ENCODE data around the gene CRIM1. TPM values are rescaled to one million over a fixed set of nuclear protein-coding genes. Genes with fewer than 3 reads are reported as not detected.

The CRIM1 gene
- total and polyA plus RNA-seq, 5 donors from 2014 or later, result 0.15 to 2.7 (median 0.74) TPM

GRCh38 chr2:36405183-36405582, 49.6 kb downstream of the CRIM1 start:
- no peak overlapping the region for H3K27ac ChIP-seq (ENCODE audit: insufficient read depth, low read length, poor library complexity, severe bottlenecking)
- no peak overlapping the region for H3K27ac Mint-ChIP-seq
- ATAC-seq (ENCODE audit: low read depth in 2 of 2), result no peak

GRCh38 chr2:36406296-36406695, 50.7 kb downstream of the CRIM1 start:
- Histone ChIP-seq H3K4me3 (ENCODE audit: low read depth, low read length) (no peak overlapping the region), H3K36me3 (ENCODE audit: control insufficient read depth, insufficient read depth, low read length) (no peaks in the 10 kb centered on the region), H3K9me3 (ENCODE audit: control insufficient read depth in 2 of 2, low read length in 2 of 2) (no peaks in the 10 kb centered on the region), H3K27ac (ENCODE audit: insufficient read depth, low read length, poor library complexity, severe bottlenecking) (no peak overlapping the region), H3K4me1 (ENCODE audit: control insufficient read depth, insufficient read depth, low read length, poor library complexity, severe bottlenecking) (no peaks in the 10 kb centered on the region), H3K27me3 (ENCODE audit: control insufficient read depth, insufficient read depth, low read length) (no peaks in the 10 kb centered on the region)
- H3K36me3 Mint-ChIP-seq, result no peaks in the 10 kb centered on the region
- no peaks in the 10 kb centered on the region for H3K9me3 Mint-ChIP-seq
- H3K27me3 Mint-ChIP-seq, result no peaks in the 10 kb centered on the region
- no peak overlapping the region for H3K4me3 Mint-ChIP-seq
- H3K4me1 Mint-ChIP-seq, result no peaks in the 10 kb centered on the region
- ATAC-seq (ENCODE audit: low read depth in 2 of 2) (no peak), DNase-seq (no peak)
- H3K27ac Mint-ChIP-seq, result no peak overlapping the region

More at GRCh38 chr2:36405183-36405582, 49.6 kb downstream of the CRIM1 start:
- H3K4me3 ChIP-seq (ENCODE audit: low read depth, low read length), result no peak overlapping the region
- H3K27me3 ChIP-seq (ENCODE audit: control insufficient read depth, insufficient read depth, low read length), result no peaks in the 10 kb centered on the region
- no peak for DNase-seq
- Mint-ChIP-seq H3K27me3 (no peaks in the 10 kb centered on the region), H3K36me3 (no peaks in the 10 kb centered on the region), H3K4me1 (no peaks in the 10 kb centered on the region), H3K4me3 (no peak overlapping the region), H3K9me3 (no peaks in the 10 kb centered on the region)
- no peaks in the 10 kb centered on the region for H3K4me1 ChIP-seq (ENCODE audit: control insufficient read depth, insufficient read depth, low read length, poor library complexity, severe bottlenecking)
- H3K36me3 ChIP-seq (ENCODE audit: control insufficient read depth, insufficient read depth, low read length), result no peaks in the 10 kb centered on the region
- H3K9me3 ChIP-seq (ENCODE audit: control insufficient read depth in 2 of 2, low read length in 2 of 2), result no peaks in the 10 kb centered on the region

- H3K4me3 Mint-ChIP-seq, result no peak overlapping the region
- H3K36me3 ChIP-seq (ENCODE audit: control insufficient read depth, insufficient read depth, low read length), result no peaks in the 10 kb centered on the region
- no peak overlapping the region for H3K27ac ChIP-seq (ENCODE audit: insufficient read depth, low read length, poor library complexity, severe bottlenecking)
- no peak overlapping the region for H3K4me3 ChIP-seq (ENCODE audit: low read depth, low read length)
- H3K36me3 Mint-ChIP-seq, result no peaks in the 10 kb centered on the region
- no peak overlapping the region for H3K27ac Mint-ChIP-seq
- no peaks in the 10 kb centered on the region for H3K27me3 ChIP-seq (ENCODE audit: control insufficient read depth, insufficient read depth, low read length)
- H3K9me3 ChIP-seq (ENCODE audit: control insufficient read depth in 2 of 2, low read length in 2 of 2), result no peaks in the 10 kb centered on the region
- H3K9me3 Mint-ChIP-seq, result no peaks in the 10 kb centered on the region
- ATAC-seq (ENCODE audit: low read depth in 2 of 2) (no peak), DNase-seq (no peak)
- no peaks in the 10 kb centered on the region for H3K4me1 ChIP-seq (ENCODE audit: control insufficient read depth, insufficient read depth, low read length, poor library complexity, severe bottlenecking)
- no peaks in the 10 kb centered on the region for H3K4me1 Mint-ChIP-seq
- no peaks in the 10 kb centered on the region for H3K27me3 Mint-ChIP-seq
These were observed 51.8 kb downstream of the CRIM1 start for GRCh38 chr2:36407413-36407812.

- Histone ChIP-seq H3K9me3 (ENCODE audit: control insufficient read depth in 2 of 2, low read length in 2 of 2) (no peaks in the 10 kb centered on the region), H3K36me3 (ENCODE audit: control insufficient read depth, insufficient read depth, low read length) (no peaks in the 10 kb centered on the region), H3K27me3 (ENCODE audit: control insufficient read depth, insufficient read depth, low read length) (no peaks in the 10 kb centered on the region), H3K4me3 (ENCODE audit: low read depth, low read length) (no peak overlapping the region), H3K4me1 (ENCODE audit: control insufficient read depth, insufficient read depth, low read length, poor library complexity, severe bottlenecking) (no peaks in the 10 kb centered on the region), H3K27ac (ENCODE audit: insufficient read depth, low read length, poor library complexity, severe bottlenecking) (no peak overlapping the region)
- no peaks in the 10 kb centered on the region for H3K36me3 Mint-ChIP-seq
- no peaks in the 10 kb centered on the region for H3K9me3 Mint-ChIP-seq
- H3K27me3 Mint-ChIP-seq, result no peaks in the 10 kb centered on the region
- H3K4me1 Mint-ChIP-seq, result no peaks in the 10 kb centered on the region
- no peak overlapping the region for H3K4me3 Mint-ChIP-seq
- no peak overlapping the region for H3K27ac Mint-ChIP-seq
- DNase-seq (no peak), ATAC-seq (ENCODE audit: low read depth in 2 of 2) (no peak)
These were observed 52.7 kb downstream of the CRIM1 start for GRCh38 chr2:36408198-36408703.

GRCh38 chr2:36409335-36409734, 53.8 kb downstream of the CRIM1 start:
- DNase-seq, result no peak
- H3K27me3 Mint-ChIP-seq, result no peaks in the 10 kb centered on the region
- H3K27ac Mint-ChIP-seq, result no peak overlapping the region
- no peaks in the 10 kb centered on the region for H3K27me3 ChIP-seq (ENCODE audit: control insufficient read depth, insufficient read depth, low read length)
- H3K4me1 Mint-ChIP-seq, result no peaks in the 10 kb centered on the region
- H3K4me1 ChIP-seq (ENCODE audit: control insufficient read depth, insufficient read depth, low read length, poor library complexity, severe bottlenecking), result no peaks in the 10 kb centered on the region
- no peaks in the 10 kb centered on the region for H3K9me3 ChIP-seq (ENCODE audit: control insufficient read depth in 2 of 2, low read length in 2 of 2)
- no peak for ATAC-seq (ENCODE audit: low read depth in 2 of 2)
- H3K4me3 Mint-ChIP-seq, result no peak overlapping the region
- H3K36me3 ChIP-seq (ENCODE audit: control insufficient read depth, insufficient read depth, low read length), result no peaks in the 10 kb centered on the region
- no peaks in the 10 kb centered on the region for H3K9me3 Mint-ChIP-seq
- no peak overlapping the region for H3K27ac ChIP-seq (ENCODE audit: insufficient read depth, low read length, poor library complexity, severe bottlenecking)
- no peaks in the 10 kb centered on the region for H3K36me3 Mint-ChIP-seq
- H3K4me3 ChIP-seq (ENCODE audit: low read depth, low read length), result no peak overlapping the region

GRCh38 chr2:36409935-36410334, 54.4 kb downstream of the CRIM1 start:
- ATAC-seq (ENCODE audit: low read depth in 2 of 2), result no peak
- no peak overlapping the region for H3K4me3 ChIP-seq (ENCODE audit: low read depth, low read length)
- H3K9me3 ChIP-seq (ENCODE audit: control insufficient read depth in 2 of 2, low read length in 2 of 2), result no peaks in the 10 kb centered on the region
- Mint-ChIP-seq H3K4me1 (no peaks in the 10 kb centered on the region), H3K36me3 (no peaks in the 10 kb centered on the region), H3K27me3 (no peaks in the 10 kb centered on the region), H3K27ac (no peak overlapping the region), H3K4me3 (no peak overlapping the region), H3K9me3 (no peaks in the 10 kb centered on the region)
- H3K27me3 ChIP-seq (ENCODE audit: control insufficient read depth, insufficient read depth, low read length), result no peaks in the 10 kb centered on the region
- DNase-seq, result no peak
- H3K4me1 ChIP-seq (ENCODE audit: control insufficient read depth, insufficient read depth, low read length, poor library complexity, severe bottlenecking), result no peaks in the 10 kb centered on the region
- H3K36me3 ChIP-seq (ENCODE audit: control insufficient read depth, insufficient read depth, low read length), result no peaks in the 10 kb centered on the region
- H3K27ac ChIP-seq (ENCODE audit: insufficient read depth, low read length, poor library complexity, severe bottlenecking), result no peak overlapping the region

GRCh38 chr2:36410681-36411080, 55.1 kb downstream of the CRIM1 start:
- DNase-seq, result no peak
- H3K4me3 Mint-ChIP-seq, result no peak overlapping the region

GRCh38 chr2:36411962-36412444, 56.4 kb downstream of the CRIM1 start:
- DNase-seq, result no peak
- no peaks in the 10 kb centered on the region for H3K9me3 ChIP-seq (ENCODE audit: control insufficient read depth in 2 of 2, low read length in 2 of 2)
- H3K4me3 ChIP-seq (ENCODE audit: low read depth, low read length), result no peak overlapping the region
- Mint-ChIP-seq H3K4me3 (no peak overlapping the region), H3K27ac (no peak overlapping the region), H3K9me3 (no peaks in the 10 kb centered on the region), H3K36me3 (no peaks in the 10 kb centered on the region), H3K4me1 (no peaks in the 10 kb centered on the region), H3K27me3 (no peaks in the 10 kb centered on the region)
- H3K27me3 ChIP-seq (ENCODE audit: control insufficient read depth, insufficient read depth, low read length), result no peaks in the 10 kb centered on the region
- H3K36me3 ChIP-seq (ENCODE audit: control insufficient read depth, insufficient read depth, low read length), result no peaks in the 10 kb centered on the region
- H3K4me1 ChIP-seq (ENCODE audit: control insufficient read depth, insufficient read depth, low read length, poor library complexity, severe bottlenecking), result no peaks in the 10 kb centered on the region
- no peak overlapping the region for H3K27ac ChIP-seq (ENCODE audit: insufficient read depth, low read length, poor library complexity, severe bottlenecking)
- ATAC-seq (ENCODE audit: low read depth in 2 of 2), result no peak

More at GRCh38 chr2:36410681-36411080, 55.1 kb downstream of the CRIM1 start:
- Histone ChIP-seq H3K4me1 (ENCODE audit: control insufficient read depth, insufficient read depth, low read length, poor library complexity, severe bottlenecking) (no peaks in the 10 kb centered on the region), H3K9me3 (ENCODE audit: control insufficient read depth in 2 of 2, low read length in 2 of 2) (no peaks in the 10 kb centered on the region), H3K36me3 (ENCODE audit: control insufficient read depth, insufficient read depth, low read length) (no peaks in the 10 kb centered on the region), H3K4me3 (ENCODE audit: low read depth, low read length) (no peak overlapping the region), H3K27ac (ENCODE audit: insufficient read depth, low read length, poor library complexity, severe bottlenecking) (no peak overlapping the region), H3K27me3 (ENCODE audit: control insufficient read depth, insufficient read depth, low read length) (no peaks in the 10 kb centered on the region)
- no peaks in the 10 kb centered on the region for H3K27me3 Mint-ChIP-seq
- H3K27ac Mint-ChIP-seq, result no peak overlapping the region
- no peaks in the 10 kb centered on the region for H3K36me3 Mint-ChIP-seq
- H3K4me1 Mint-ChIP-seq, result no peaks in the 10 kb centered on the region
- no peaks in the 10 kb centered on the region for H3K9me3 Mint-ChIP-seq
- ATAC-seq (ENCODE audit: low read depth in 2 of 2), result no peak
